HepG2 (cell line): ENCODE data around the gene EPHA10. TPM values are rescaled to one million over a fixed set of nuclear protein-coding genes. Genes with fewer than 3 reads are reported as not detected.

ENCODE experiments used
- ADNP ChIP-seq: sonication (generic); formaldehyde crosslinking; IDR thresholded peaks from 2 replicates; pipeline ENCODE4 v1.4.0; 2020; ENCODE audit warnings: missing genetic modification reagents
- AKNA ChIP-seq: sonication (generic); formaldehyde crosslinking; IDR thresholded peaks from 2 replicates; pipeline ENCODE4 v1.4.0; 2020; ENCODE audit warnings: missing genetic modification reagents, borderline replicate concordance
- DPF2 ChIP-seq: sonication (generic); formaldehyde crosslinking; IDR thresholded peaks from 2 replicates; pipeline ENCODE4 v1.4.0; 2020; ENCODE audit warnings: mild to moderate bottlenecking, low read depth, missing genetic modification reagents, borderline replicate concordance
- MLXIP ChIP-seq: sonication (generic); formaldehyde crosslinking; IDR thresholded peaks from 2 replicates; pipeline ENCODE4 v1.9.0; 2021; ENCODE audit warnings: missing genetic modification reagents, borderline replicate concordance
- NONO ChIP-seq, 2 experiments: fragments of 450-650 bp in 1 of 2; sonication (generic) in 1 of 2; formaldehyde crosslinking in 1 of 2; IDR thresholded peaks in 1 of 2; conservative IDR thresholded peaks in 1 of 2; 2 replicates each; pipeline versions ENCODE4 v1.6.1 to v1.8.0; 2017 to 2022; ENCODE audit warnings: mild to moderate bottlenecking in 1 of 2, missing genetic modification reagents in 1 of 2, moderate library complexity in 1 of 2
- PHF5A ChIP-seq: IDR thresholded peaks from one replicate; pipeline ENCODE4 v1.6.1; 2018; ENCODE audit warnings: low read depth, missing genetic modification reagents; ENCODE audit not compliant: unreplicated experiment
- RORA ChIP-seq: sonication (generic); formaldehyde crosslinking; IDR thresholded peaks from 2 replicates; pipeline ENCODE4 v1.5.0; 2020; ENCODE audit warnings: mild to moderate bottlenecking, missing genetic modification reagents, moderate library complexity
- TFAP4 ChIP-seq: sonication (generic); IDR thresholded peaks from 2 replicates; pipeline ENCODE4 v1.6.1; 2016; ENCODE audit warnings: low read depth, borderline replicate concordance
- ZKSCAN5 ChIP-seq: sonication (generic); formaldehyde crosslinking; IDR thresholded peaks from 2 replicates; pipeline ENCODE4 v1.5.1; 2020; ENCODE audit warnings: mild to moderate bottlenecking, missing genetic modification reagents
- ZNF451 ChIP-seq: sonication (generic); formaldehyde crosslinking; IDR thresholded peaks from 2 replicates; pipeline ENCODE4 v1.5.0; 2020; ENCODE audit warnings: mild to moderate bottlenecking, missing genetic modification reagents
- ZNF563 ChIP-seq: sonication (generic); formaldehyde crosslinking; IDR thresholded peaks from 2 replicates; pipeline ENCODE4 v1.8.0; 2022; ENCODE audit warnings: mild to moderate bottlenecking, moderate library complexity, missing genetic modification reagents
- ZNF639 ChIP-seq: conservative IDR thresholded peaks from 2 replicates; pipeline ENCODE4 v1.6.1; 2018; ENCODE audit warnings: missing genetic modification reagents
- ZNF7 ChIP-seq: IDR thresholded peaks from 2 replicates; pipeline ENCODE4 v1.6.1; 2016; ENCODE audit warnings: missing biosample characterization, missing genetic modification reagents
- ZNF772 ChIP-seq: sonication (generic); formaldehyde crosslinking; IDR thresholded peaks from 2 replicates; pipeline ENCODE4 v1.5.0; 2020; ENCODE audit warnings: mild to moderate bottlenecking, missing genetic modification reagents
- ZNF790 ChIP-seq: sonication (generic); formaldehyde crosslinking; IDR thresholded peaks from 2 replicates; pipeline ENCODE4 v1.8.0; 2022; ENCODE audit warnings: missing genetic modification reagents, mild to moderate bottlenecking, borderline replicate concordance
- ZNF879 ChIP-seq: sonication (generic); formaldehyde crosslinking; IDR thresholded peaks from 2 replicates; pipeline ENCODE4 v1.8.1; 2023; ENCODE audit warnings: missing genetic modification reagents
- ZUFSP ChIP-seq: sonication (generic); formaldehyde crosslinking; IDR thresholded peaks from 2 replicates; pipeline ENCODE4 v1.9.0; 2021; ENCODE audit warnings: missing genetic modification reagents, mild to moderate bottlenecking, borderline replicate concordance
- polyA plus RNA-seq, 8 experiments: library from polyadenylated mRNA; depleted of rRNA in 3 of 8; stranded (reverse) in 7 of 8; unstranded in 1 of 8; fragments of >200 nt; fragmentation: Illumina TruSeq in 4 of 8; extraction: Trizol in 4 of 8; gene quantifications; 2 replicates each; pipeline versions ENCODE4 v1.2.1 to v1.2.3, GENCODE V29; 2011 to 2016; ENCODE audit warnings: low read depth in 4 of 8, missing spikeins in 1 of 8, mixed read lengths in 1 of 8; ENCODE audit not compliant: insufficient read depth in 1 of 8
- total RNA-seq, 5 experiments: library from RNA; depleted of rRNA; stranded (reverse); fragments of >200 nt; fragmentation: Illumina TruSeq; extraction: Trizol; gene quantifications; 2 replicates each; pipeline ENCODE4 v1.2.3, GENCODE V29; 2016; ENCODE audit warnings: low read depth in 1 of 5

Gene EPHA10
- total and polyA plus RNA-seq, 2 of the 13 experiments (the other 11 are each of a cell fraction or from before 2014, with no cell fraction given), result 0.11 to 0.58 TPM

GRCh38 chr1:37691497-37692077, 73.3 kb downstream of the EPHA10 start (continued):
- TF ChIP-seq ZNF639 (CRISPR knock-in tag) (no peak), ZNF563 (CRISPR knock-in tag) (no peak; the same call in 1 of the 2 replicates), ZNF790 (CRISPR knock-in tag) (no peak), RORA (CRISPR knock-in tag) (no peak), ZNF7 (CRISPR knock-in tag) (no peak), DPF2 (no peak), ADNP (CRISPR knock-in tag) (no peak), ZUFSP (CRISPR knock-in tag) (no peak), AKNA (CRISPR knock-in tag) (no peak), ZNF772 (CRISPR knock-in tag) (no peak), MLXIP (no peak), ZNF879 (CRISPR knock-in tag) (no peak), ZNF451 (CRISPR knock-in tag) (no peak), TFAP4 (no peak), NONO (IDR thresholded peaks at IDR 0.05) (no peak), NONO (CRISPR knock-in tag; conservative IDR thresholded peaks at IDR 0.05) (0 out of 2 replicates have a peak, but pooled peaks have one; percentile 48), PHF5A (CRISPR knock-in tag) (no peak), ZKSCAN5 (CRISPR knock-in tag) (no peak)
